Activated CD4-positive, alpha-beta T cell treated with anti-CD3 and anti-CD28 coated beads, Interleukin-2, amount 50 U/mL, for 24 hours (primary cell): ENCODE data around the gene CELF1.

ENCODE experiments used
- DNase-seq, 2 donors: peaks; one replicate each; pipeline ENCODE4 v3.0.0-alpha.2; 2020; ENCODE audit warnings: low read depth in 1 of 2, low spot score in 1 of 2

CELF1 gene

GRCh38 chr11:47448566-47449427 lies 104.1 kb downstream of the CELF1 start, which contains the start of gene RAPSN:
Gene RAPSN (minus strand): TSS chr11:47449136. CDS start chr11:47448964, 172 bp downstream.
- no peak for DNase-seq

GRCh38 chr11:47447906-47448305 lies 105.0 kb downstream of the CELF1 start:
- DNase-seq: no peak

GRCh38 chr11:47446833-47447232 lies 106.1 kb downstream of the CELF1 start:
- DNase-seq: no peak

GRCh38 chr11:47445840-47446239 lies 107.1 kb downstream of the CELF1 start:
- no peak for DNase-seq

- DNase-seq: no peak
These were observed 109.1 kb downstream of the CELF1 start for GRCh38 chr11:47443817-47444216.

GRCh38 chr11:47443028-47443700 lies 109.8 kb downstream of the CELF1 start:
- no peak for DNase-seq

- no peak for DNase-seq
These were observed 110.4 kb downstream of the CELF1 start for GRCh38 chr11:47442514-47442913.

GRCh38 chr11:47441421-47441820 lies 111.5 kb downstream of the CELF1 start:
- no peak for DNase-seq

GRCh38 chr11:47440054-47440476 lies 112.9 kb downstream of the CELF1 start:
- DNase-seq: no peak

- DNase-seq: no peak
These were observed 114.2 kb downstream of the CELF1 start for GRCh38 chr11:47438721-47439120.

- no peak for DNase-seq
These were observed 115.0 kb downstream of the CELF1 start for GRCh38 chr11:47437746-47438418.

GRCh38 chr11:47437218-47437745 lies 115.7 kb downstream of the CELF1 start:
- no peak for DNase-seq

- no peak for DNase-seq
These were observed 116.2 kb downstream of the CELF1 start for GRCh38 chr11:47436726-47437125.

- no peak for DNase-seq
These were observed 117.2 kb downstream of the CELF1 start for GRCh38 chr11:47435687-47436086.

- DNase-seq: no peak
These were observed 118.7 kb downstream of the CELF1 start for GRCh38 chr11:47434011-47434786.

- DNase-seq: no peak
These were observed 119.8 kb downstream of the CELF1 start for GRCh38 chr11:47433157-47433556.

GRCh38 chr11:47431356-47432083 lies 121.4 kb downstream of the CELF1 start:
- DNase-seq: no peak

GRCh38 chr11:47430524-47430923 lies 122.4 kb downstream of the CELF1 start:
- no peak for DNase-seq

- DNase-seq: peak; percentile 98
These were observed 126.6 kb downstream of the CELF1 start, which contains the start of gene PSMC3 for GRCh38 chr11:47426062-47426956. Gene PSMC3 (minus strand): TSS chr11:47426439. CDS start chr11:47426279, 160 bp downstream.
